C4-2B (cell line): Measurements from ENCODE around the gene NXPH2.

Experiments used
- H3K27ac ChIP-seq: fragments of 450-650 bp; 2 replicates; pipeline ENCODE4 v1.5.1; 2017
- ZFX ChIP-seq: fragments of 450-650 bp; IDR thresholded peaks from 2 replicates; pipeline ENCODE4 v1.6.1; 2017
- TF ChIP-seq, protein P1 (sequence below): fragments of 450-650 bp; conservative IDR thresholded peaks from 2 replicates; pipeline ENCODE4 v1.5.1; 2017; ENCODE audit warnings: mild to moderate bottlenecking

Gene NXPH2

DNA sequence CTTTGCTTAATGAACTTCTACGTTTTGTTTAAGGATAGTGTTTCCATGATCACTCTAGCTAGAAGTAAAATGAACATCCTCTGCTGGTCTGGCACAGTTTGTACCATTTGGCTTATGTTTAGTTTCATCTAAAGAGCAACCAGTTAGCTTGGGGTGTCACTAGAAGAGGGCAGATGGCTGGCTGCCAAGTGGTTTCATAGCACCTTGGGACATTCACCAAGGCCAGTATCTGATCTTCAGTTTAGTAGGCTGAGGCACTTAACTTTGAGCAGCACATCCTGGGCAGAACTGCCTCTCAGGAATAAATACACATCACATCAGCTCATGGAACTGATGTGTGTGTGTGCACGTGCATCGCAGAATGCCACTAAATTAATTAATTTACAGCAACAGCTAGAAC lies 68.4 kb downstream of the NXPH2 start:
- TF ChIP-seq, protein P1, sequence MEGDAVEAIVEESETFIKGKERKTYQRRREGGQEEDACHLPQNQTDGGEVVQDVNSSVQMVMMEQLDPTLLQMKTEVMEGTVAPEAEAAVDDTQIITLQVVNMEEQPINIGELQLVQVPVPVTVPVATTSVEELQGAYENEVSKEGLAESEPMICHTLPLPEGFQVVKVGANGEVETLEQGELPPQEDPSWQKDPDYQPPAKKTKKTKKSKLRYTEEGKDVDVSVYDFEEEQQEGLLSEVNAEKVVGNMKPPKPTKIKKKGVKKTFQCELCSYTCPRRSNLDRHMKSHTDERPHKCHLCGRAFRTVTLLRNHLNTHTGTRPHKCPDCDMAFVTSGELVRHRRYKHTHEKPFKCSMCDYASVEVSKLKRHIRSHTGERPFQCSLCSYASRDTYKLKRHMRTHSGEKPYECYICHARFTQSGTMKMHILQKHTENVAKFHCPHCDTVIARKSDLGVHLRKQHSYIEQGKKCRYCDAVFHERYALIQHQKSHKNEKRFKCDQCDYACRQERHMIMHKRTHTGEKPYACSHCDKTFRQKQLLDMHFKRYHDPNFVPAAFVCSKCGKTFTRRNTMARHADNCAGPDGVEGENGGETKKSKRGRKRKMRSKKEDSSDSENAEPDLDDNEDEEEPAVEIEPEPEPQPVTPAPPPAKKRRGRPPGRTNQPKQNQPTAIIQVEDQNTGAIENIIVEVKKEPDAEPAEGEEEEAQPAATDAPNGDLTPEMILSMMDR = no peak
- no peak for TF ChIP-seq ZFX
- H3K27ac ChIP-seq = no peak overlapping the region

DNA sequence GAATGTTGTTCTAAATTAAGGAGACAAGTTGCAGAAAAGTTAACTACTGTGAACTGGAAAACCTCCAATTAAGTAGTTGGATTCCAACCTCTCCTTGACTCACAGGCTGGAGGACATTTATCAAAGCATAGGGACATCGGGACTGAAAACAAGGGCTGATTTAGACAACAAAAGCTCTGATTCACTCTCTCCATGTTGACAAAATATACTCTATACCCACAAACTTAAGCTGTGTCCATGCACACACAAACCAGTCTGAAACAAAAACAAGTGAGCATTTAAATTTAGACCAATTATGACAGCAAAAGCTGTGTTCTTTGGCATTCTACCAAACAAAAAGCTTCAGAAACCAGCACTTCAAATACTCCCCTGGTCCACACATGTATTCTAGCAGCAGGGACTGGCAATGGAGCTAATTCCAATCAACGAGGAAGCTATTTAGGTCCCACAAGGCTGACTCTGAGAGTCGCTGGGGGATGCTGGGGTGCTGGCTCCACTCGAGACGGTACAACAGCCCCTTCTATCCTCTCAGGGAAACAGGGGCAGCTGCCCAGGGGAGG lies 71.4 kb downstream of the NXPH2 start:
- TF ChIP-seq ZFX = no peak
- TF ChIP-seq, protein P1 = no peak

DNA sequence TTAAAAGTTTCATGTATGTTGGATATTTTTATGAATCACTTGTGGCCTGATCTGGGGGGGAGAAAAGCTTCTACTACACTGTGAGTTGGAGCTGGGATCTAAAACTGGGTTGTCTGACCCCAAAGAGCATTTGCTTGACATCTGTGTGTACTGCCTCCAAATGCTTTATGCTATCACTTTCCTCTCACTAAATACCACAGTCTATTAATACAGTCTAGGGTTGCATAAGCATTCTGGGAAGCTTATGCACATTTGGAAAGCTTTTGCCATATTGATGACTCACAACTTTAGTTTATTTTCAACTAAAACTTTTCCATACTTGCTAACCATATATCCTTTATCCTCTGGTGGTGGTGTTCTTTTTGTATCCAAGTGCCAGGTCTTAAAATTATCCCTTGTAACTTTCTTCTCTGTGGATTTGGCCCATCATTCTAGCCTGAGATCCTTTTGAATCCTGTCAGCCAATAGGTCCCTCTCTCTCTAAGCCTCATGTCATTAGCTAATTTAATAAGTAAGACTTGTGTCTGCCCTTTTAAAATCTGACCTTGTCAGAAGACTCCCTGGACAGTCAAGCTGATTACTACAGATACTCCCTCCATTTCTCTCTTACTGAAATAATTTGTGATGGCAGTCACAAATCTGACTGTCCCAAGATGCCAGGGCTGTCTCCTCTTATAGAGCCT lies 72.7 kb downstream of the NXPH2 start:
- TF ChIP-seq, protein P1 = no peak
- no peak for TF ChIP-seq ZFX
- no peak overlapping the region for H3K27ac ChIP-seq

More for the DNA sequence above, 71.4 kb downstream of the NXPH2 start:
- no peak overlapping the region for H3K27ac ChIP-seq

DNA sequence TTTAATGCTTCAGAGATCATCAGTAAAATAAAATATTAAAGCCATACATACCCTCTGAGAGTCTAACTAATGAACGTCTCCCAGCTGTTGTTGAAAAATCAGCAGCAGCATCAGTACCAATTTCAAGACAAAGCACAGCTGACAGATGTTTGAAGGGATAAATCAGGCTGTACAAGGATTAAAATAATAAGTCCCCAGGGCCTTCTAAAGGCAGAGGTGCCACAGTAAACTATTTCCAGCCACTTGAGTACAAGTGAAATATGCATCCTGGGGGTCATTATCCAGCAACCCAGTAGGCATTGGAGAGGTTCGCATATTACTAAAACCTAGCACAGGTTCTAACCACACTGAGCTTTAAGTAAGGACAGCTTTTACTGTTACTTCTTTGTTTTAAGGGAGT lies 76.9 kb downstream of the NXPH2 start:
- TF ChIP-seq, protein P1 = no peak
- TF ChIP-seq ZFX = no peak
- no peak overlapping the region for H3K27ac ChIP-seq

DNA sequence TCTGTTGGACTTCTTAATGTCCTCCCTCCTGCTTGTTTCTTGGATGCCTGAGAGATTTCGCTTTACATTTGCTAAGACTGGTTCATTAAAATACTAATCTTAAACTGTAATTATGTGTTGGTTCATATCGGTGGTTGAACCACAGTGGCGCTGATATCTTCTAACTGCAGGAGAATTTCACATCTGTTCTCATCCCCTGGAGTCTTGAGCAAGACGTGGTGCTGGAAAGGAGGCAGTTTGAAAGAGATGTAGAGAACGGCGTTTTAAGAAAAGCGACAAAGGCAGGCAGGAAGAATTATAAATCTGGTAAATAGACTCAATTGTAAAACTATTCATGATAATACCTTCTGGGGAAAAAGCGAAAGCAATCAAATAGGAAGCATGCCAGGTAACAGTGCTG lies 79.5 kb downstream of the NXPH2 start:
- H3K27ac ChIP-seq = no peak overlapping the region
- TF ChIP-seq ZFX = no peak
- TF ChIP-seq, protein P1 = no peak

DNA sequence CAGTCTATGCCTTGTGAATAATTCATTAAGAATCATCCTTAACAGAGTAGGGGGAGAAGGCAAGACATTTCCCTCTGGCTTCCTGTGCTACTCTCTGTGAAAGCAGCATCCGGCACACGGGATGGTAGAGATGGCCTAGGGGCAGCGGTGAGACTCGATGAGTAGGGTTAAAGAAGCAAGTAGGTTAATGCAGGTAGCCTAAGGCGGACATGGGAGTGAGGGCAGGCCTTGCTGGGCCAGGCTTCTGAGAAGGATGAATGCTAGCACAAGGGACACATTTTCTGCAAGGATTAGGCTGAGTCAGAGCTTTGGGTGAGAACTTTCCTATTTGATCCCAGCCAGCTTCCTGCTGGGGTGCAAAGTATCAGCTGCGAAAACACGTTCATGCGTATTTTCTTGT lies 80.8 kb downstream of the NXPH2 start:
- TF ChIP-seq, protein P1 = no peak
- no peak for TF ChIP-seq ZFX
- H3K27ac ChIP-seq = no peak overlapping the region

DNA sequence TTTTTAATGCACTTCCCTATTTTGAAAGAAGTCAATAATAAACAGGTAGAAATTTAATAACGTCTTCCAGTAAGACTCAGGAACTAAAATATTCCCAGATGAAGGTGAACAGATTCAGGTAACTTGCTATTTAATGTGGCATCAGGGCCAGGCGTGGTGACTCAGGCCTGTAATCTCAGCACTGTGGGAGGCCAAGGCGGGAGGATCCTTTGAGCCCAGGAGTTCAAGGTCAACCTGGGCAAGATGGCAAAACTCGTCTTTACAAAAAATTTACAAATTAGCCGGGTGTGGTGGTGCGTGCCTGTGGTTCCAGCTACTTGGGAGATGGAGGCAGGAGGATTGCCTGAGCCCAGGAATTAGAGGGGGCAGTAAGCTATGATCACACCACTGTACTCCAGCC lies 81.8 kb downstream of the NXPH2 start:
- TF ChIP-seq, protein P1 = no peak
- TF ChIP-seq ZFX = no peak
- no peak overlapping the region for H3K27ac ChIP-seq
